ENCODE results near the gene PTPRD.

DNA sequence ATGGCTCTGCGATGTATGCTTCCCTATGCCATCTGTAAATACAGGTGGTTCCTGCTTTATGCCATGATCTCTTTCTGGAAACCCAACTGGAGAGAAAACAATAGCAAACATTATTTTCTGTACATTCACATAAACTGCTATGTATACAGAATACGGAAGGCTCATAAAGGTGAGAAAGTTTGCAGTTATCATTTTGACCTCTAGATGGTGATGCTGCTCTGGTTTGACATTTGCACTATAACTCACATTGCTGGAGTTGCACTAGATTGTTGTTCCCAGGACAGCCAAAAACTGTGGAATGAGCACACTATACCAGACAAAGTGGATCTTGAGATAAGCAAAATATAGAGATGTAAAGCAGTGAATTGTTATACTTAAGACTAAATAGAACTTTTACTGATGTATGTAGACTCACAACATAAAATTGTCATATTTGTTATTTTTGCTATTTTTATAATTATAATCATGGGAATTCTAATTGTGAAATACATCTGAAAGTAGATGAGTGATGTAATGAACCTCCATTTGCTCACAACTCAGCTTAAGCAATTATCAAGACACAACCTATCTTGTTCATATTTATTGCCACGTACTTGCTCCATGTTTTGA lies 246.5 kb downstream of the PTPRD start:
- TF ChIP-seq EZH2 (IDR thresholded peaks at IDR 0.05) (no peak), POLR2AphosphoS5 (IDR thresholded peaks at IDR 0.05; ENCODE audit: borderline replicate concordance, low read depth, low read length) (no peak)
